GM19372 (cell line): ENCODE data around the gene THBS3.
"Not testable (repeated sequence)": the region's sequence is repeated elsewhere in the genome, so short reads cannot be mapped to it uniquely, and the experiment has no call there.

Experiments
- ATAC-seq: cut with Tn5 transposase; IDR thresholded peaks from one replicate; pipeline ENCODE4 v1.9.1; 2021; ENCODE audit warnings: mild to moderate bottlenecking, low read depth, moderate library complexity; ENCODE audit not compliant: unreplicated experiment

THBS3 gene

DNA sequence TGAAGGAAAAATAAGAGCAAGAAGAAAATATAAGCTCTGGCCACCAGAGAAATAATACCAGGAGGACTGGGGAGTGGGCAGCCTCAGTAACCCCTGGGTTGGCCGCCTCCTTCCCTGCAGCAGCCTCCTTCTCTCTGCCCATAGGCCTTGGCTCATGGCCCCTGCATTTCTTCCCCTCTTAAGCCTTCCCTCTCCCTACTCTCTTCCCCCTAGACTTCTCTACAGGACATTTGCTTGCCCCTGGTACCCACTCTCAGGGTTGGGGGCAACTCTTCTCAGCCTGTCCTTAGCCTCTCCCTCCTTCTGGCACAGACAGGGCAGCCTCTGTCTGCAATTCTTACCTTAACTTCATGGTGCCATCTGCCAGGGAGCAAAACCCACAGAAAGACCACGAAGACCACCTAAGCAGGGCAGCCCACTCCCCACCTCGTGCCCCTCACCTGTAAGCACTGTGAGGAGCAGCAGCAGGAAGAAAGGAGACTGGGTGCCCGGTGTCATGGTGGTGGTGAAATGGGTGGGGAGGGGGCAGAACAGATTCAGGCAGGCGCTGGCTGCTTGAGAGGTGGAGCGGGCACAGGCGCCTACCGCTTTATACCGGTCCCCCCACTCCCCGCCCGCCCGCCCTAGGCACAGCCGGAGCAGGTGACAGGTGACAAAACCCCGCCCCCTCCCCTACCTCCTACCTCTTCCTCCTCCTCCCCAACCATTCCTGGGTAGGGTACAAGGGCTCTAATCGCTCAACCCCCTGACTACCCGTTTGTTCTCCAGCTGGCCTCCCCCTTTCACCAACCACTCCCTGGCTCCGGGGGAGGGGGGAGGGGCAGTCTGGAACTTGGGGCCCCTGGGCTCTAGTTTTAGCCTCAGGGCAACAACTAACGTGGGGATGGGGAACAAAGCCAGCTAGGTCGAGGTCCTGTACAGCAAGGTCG lies 15.1 kb downstream of the THBS3 start:
- ATAC-seq, result no peak

- ATAC-seq, result no peak
These were observed 15.8 kb downstream of the THBS3 start for GRCh38 chr1:155191904-155192303.

DNA sequence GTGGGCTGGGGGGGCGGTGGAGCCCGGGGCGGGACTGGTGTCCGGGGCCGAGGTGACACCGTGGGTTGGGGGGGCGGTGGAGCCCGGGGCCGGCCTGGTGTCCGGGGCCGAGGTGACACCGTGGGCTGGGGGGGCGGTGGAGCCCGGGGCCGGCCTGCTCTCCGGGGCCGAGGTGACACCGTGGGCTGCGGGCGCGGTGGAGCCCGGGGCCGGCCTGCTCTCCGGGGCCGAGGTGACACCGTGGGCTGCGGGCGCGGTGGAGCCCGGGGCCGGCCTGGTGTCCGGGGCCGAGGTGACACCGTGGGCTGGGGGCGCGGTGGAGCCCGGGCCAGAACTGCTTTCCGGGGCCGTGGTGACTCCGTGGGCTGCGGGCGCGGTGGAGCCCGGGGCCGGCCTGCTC lies 17.8 kb downstream of the THBS3 start:
- not testable (repeated sequence) for ATAC-seq

DNA sequence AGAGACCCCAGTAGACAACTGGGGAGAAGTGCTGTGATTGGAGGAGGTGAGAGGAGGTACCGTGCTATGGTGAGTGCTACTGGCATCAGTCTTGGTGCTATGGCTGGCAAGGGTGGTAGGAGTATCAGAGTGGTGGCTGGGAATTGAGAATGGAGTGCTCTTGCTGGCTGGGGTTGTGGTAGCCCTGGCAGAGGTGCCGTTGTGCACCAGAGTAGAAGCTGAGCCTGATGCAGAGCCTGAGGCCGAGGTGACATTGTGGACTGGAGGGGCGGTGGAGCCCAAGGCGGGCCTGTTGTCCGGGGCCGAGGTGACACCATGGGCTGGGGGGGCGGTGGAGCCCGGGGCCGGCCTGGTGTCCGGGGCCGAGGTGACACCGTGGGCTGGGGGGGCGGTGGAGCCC lies 19.4 kb downstream of the THBS3 start:
- no peak for ATAC-seq

GRCh38 chr1:155187456-155187891 lies 20.2 kb downstream of the THBS3 start:
- no peak for ATAC-seq

GRCh38 chr1:155186794-155187455 lies 20.8 kb downstream of the THBS3 start:
- no peak for ATAC-seq

DNA sequence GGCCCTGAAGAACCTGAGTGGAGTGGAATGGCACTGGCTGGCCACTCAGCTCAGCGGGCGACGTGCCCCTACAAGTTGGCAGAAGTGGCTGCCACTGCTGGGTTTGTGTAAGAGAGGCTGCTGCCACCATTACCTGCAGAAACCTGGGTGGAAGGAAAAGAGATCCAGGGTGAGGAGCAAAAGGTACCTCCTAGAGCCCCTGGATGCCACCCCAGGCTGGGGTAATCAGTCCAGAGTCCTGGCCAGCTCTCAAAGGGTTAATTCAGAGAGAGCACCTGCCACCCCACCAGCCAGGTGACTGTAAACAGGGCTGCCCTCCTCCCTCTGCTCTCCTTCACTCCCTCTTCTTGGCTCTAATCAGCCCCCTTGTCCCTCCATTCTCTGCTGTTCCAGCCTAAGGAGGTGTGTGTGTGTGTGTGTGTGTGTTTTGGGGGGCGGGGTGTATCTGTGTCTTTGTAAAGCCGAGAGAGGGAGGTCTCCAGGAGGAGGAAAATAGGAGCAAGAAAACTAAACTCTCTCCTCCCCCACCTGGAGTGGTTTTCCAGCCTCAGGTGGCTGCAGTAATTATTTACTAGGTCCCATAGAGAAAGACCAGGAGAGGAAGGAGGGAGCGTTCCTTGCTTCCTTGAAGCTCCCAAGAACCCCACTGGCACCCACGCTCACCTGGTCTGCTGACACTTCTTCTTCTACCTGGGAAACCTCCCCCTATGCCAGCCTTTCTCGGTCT lies 21.5 kb downstream of the THBS3 start:
- no peak for ATAC-seq

GRCh38 chr1:155185783-155186066 lies 22.0 kb downstream of the THBS3 start:
- no peak for ATAC-seq

DNA sequence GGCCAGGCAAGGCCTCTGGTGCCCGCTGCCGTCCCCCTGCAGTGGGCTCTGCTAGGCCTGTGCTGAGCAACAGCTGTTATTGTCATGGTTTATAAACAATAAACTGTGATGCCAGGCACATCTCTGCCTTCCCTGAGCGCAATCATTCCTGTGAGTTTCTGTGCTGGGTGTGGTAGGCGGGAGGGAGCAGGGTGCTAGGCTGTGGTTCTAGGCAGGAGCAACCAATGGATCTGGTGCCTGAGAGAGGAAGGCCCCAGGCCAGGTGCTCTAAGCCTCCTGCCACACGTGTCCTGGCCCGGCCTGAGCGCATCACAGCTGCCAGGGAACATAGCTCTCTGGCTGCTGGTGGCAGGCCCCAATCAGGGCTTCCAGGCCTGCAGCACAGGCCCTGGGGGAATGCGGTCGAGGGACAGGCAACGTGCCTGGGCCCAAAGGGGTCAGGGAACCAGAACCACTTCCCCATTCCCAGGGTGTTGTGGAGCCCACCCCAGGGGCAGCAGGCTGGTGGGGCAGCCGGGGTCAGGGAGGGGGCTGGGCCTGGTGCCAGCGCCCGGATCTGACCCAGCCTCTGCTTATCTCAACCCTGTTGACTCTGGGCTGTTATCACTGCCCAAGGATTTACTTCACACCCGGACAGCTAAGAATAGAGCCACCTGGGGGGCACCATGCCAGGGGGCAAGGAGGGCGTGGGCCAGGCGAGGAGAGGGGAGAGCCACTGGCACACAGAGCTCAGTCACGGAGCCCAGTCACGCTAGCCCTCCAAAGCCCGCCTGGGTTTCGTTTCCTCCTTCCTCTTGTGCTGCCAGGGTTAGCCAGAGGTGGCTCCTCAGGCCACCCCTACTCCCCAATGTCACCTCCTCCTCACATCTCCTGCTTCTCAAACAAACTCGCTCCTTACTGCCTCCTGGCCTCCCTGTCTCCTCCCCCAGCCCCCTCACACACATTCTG lies 22.6 kb downstream of the THBS3 start:
- ATAC-seq, result no peak

GRCh38 chr1:155184351-155184811 lies 23.3 kb downstream of the THBS3 start:
- ATAC-seq, result no peak

DNA sequence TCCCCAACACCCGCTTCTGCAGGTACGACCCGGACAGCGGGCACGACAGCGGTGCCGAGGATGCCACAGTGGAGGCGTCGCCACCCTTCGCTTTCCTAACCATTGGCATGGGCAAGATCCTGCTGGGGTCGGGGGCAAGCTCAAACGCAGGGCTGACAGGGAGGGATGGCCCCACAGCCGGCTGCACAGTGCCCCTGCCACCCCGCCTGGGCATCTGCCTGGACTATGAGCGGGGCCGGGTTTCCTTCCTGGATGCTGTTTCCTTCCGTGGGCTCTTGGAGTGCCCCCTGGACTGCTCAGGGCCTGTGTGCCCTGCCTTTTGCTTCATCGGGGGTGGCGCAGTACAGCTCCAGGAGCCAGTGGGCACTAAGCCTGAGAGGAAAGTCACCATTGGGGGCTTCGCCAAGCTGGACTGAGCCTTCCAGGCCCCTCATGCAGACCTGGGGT lies 23.9 kb downstream of the THBS3 start:
- no peak for ATAC-seq

DNA sequence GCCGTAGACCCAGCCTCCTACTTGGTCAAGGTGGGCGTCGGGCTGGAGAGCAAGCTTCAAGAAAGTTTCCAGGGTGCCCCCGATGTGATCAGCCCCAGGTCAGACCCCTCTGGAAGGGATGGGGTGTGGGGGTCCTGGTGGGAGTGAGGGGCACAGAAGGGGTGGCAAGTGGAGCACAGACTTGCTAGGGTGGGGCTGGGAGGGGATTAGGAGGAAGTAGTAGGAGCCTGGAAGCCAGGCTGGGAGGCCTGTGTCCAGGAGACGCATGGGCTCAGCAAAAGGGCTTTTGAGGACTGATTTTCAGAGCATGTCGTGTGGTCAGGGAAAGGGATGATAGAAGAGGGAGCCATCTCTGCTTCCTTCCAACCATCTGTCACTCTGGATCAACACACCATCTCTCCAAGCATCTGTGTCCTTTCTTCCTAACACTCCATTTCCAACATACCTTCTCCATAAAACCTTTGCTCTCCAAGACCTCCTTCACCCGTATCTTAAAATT lies 25.6 kb downstream of the THBS3 start:
- no peak for ATAC-seq

DNA sequence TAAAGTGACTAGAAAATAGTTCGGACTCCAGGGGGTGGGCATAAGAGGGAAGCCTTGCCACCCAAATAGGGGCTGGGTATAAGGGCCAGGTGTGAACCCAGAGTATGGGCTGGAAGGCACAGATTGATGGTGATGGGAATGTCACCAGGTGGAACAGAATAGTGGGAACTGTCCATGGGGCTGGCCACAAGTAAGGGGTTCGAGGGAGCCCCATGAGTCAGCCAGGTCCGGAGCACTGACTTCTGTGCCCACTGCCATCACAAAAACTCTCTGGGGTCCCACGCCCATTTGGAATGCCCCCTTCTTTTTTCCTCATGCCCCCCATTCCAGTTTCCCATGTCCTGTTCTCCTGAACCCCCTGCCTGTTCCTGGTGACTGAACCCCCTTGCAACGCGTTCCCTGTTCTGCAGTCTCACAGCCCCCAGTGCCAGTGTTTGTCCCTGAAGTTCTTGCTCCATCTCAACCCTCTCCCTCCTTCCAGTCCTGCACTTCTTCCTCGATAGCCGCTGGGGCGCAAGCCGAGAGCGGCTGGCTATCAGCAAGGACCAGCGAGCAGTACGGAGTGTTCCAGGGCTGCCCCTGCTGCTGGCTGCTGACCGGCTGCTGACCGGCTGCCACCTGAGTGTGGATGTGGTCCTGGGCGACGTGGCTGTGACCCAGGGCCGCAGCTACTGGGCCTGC lies 26.2 kb downstream of the THBS3 start:
- ATAC-seq, result no peak

DNA sequence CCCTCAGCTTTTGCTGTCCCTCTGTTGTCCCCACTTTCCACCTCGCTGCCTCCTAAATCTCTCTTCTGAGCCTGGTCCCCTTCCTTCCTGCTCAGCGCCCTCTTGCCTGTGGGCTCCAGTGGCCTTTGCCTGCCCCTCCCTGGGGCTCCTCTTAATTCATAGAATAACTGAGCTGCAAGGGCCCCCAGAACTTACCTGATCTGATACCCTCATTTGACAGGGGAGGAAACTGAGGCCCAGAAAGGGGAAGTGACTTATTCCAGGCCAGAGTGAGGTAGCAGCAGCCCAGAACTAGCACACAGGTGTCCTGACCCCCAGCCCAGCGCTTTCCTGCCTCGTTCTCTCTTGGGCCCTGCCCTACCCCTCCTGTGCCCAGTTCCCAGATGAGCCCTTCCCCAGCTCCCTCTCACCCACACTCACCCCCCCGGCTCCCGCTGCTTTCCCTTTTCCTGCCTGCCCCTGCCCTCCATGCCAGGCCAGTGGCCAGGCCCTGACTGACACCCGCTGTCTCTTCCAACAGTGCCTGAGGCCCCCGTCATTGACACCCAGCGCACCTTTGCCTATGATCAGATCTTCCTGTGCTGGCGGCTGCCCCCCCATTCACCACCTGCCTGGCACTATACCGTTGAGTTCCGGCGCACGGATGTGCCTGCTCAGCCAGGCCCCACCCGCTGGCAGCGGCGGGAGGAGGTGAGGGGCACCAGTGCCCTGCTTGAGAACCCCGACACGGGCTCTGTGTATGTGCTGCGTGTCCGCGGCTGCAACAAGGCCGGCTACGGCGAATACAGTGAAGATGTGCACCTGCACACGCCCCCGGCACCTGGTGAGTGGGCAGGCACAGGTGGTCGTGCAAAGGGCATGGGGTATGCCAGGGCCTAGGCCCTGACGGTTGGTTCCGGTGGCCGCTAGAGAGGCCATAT lies 28.3 kb downstream of the THBS3 start:
- no peak for ATAC-seq

GRCh38 chr1:155178441-155179111 lies 29.1 kb downstream of the THBS3 start:
- no peak for ATAC-seq

DNA sequence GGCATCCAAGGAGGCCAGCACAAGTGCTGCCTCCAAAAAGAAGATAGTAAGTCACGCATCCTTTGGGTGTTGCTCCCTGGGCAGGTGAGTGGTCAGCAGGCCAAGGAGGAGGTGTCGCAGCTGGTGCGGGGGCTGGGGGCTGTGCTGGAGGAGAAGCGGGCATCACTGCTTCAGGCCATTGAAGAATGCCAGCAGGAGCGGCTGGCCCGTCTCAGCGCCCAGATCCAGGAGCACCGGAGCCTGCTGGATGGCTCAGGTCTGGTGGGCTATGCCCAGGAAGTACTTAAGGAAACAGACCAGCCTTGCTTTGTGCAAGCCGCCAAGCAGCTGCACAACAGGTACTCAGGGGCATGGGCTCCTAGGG lies 29.8 kb downstream of the THBS3 start:
- no peak for ATAC-seq

DNA sequence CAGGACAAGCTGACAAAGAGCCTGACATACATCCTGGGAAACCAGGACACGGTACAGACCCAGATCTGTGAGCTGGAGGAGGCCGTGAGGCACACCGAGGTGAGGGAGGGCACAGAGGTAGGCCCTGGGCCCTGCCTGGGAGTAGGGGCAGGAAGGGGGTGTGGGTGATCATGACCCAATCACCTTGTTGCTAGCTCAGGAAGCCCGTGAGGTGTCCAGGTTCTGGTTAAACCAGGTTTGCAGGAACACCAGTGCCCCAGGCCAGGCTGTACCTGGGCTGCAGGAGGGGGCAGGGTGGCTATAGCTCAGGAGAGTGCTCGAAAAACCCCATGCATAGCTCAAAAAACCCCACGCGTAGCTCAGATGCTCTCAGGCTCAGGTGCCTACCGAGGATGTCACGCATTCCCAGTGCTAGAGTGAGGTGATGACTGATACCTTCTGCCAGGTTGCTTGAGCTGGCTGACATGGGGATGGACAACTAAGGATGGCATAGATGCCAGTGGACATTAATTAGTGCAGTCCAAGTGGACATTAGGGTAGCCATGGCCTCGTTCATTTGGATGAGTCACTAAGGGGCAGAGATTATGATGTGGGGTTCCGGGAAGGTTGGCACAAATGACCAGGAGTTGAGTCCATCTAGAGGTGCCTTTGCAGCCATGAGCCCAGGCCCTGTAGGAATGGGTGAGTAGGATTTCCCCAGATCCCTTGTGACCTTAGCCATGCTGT lies 30.3 kb downstream of the THBS3 start:
- no peak for ATAC-seq
